Activated CD8-positive, alpha-beta T cell treated with anti-CD3 and anti-CD28 coated beads for 36 hours (primary cell): ENCODE measurements around the gene WNT3. TPM values are rescaled to one million over a fixed set of nuclear protein-coding genes. Genes with fewer than 3 reads are reported as not detected.

ENCODE experiments used
- ATAC-seq: fragments of 200-7000 bp; cut with Tn5 transposase; one replicate; pipeline ENCODE4 v1.10.0; 2021; ENCODE audit warnings: mild to moderate bottlenecking, moderate library complexity
- CTCF ChIA-PET: fragments of 350-600 bp; sonication (Branson Sonifier 250); formaldehyde crosslinking; loops from one replicate; lab custom pipeline; 2021; ENCODE audit warnings: antibody characterized with exemption; lab: Charles Lee
- POLR2A ChIA-PET: fragments of 350-600 bp; sonication (Branson Sonifier 250); formaldehyde crosslinking; loops from one replicate; lab custom pipeline; 2021; ENCODE audit warnings: antibody characterized with exemption; lab: Charles Lee
- DNase-seq: peaks from one replicate; pipeline ENCODE4 v3.0.0-alpha.2; 2020
- H3K27ac Mint-ChIP-seq: one replicate; pipeline ENCODE4 v1.8.0; 2021; ENCODE audit warnings: mild to moderate bottlenecking, mixed read lengths
- H3K27me3 Mint-ChIP-seq: one replicate; pipeline ENCODE4 v1.8.0; 2021; ENCODE audit warnings: mixed read lengths
- H3K36me3 Mint-ChIP-seq: one replicate; pipeline ENCODE4 v1.8.0; 2021; ENCODE audit warnings: low read depth, mixed read lengths
- H3K4me1 Mint-ChIP-seq: one replicate; pipeline ENCODE4 v1.8.0; 2021; ENCODE audit warnings: low read depth, mixed read lengths
- H3K4me3 Mint-ChIP-seq: one replicate; pipeline ENCODE4 v1.8.0; 2021; ENCODE audit warnings: mild to moderate bottlenecking, moderate library complexity, mixed read lengths
- H3K9me3 Mint-ChIP-seq: one replicate; pipeline ENCODE4 v1.8.0; 2021; ENCODE audit warnings: mixed read lengths
- intact Hi-C: fragments of 100-400 bp; cut with micrococcal nuclease; formaldehyde crosslinking; loops from one replicate; pipeline ENCODE4 v1.10.0; 2022
- total RNA-seq, 2 experiments: library from RNA; stranded (reverse); gene quantifications; one replicate each; pipeline ENCODE4 v1.2.3, GENCODE V29; 2021
- TF ChIP-seq, protein P1 (sequence below): fragments of 200-600 bp; IDR thresholded peaks from one replicate; pipeline ENCODE4 v1.8.0; 2022; ENCODE audit warnings: antibody characterized with exemption, mild to moderate bottlenecking

The WNT3 gene
- total RNA-seq, 2 experiments from 2014 or later, result 0.09 TPM; not detected in 1

DNA sequence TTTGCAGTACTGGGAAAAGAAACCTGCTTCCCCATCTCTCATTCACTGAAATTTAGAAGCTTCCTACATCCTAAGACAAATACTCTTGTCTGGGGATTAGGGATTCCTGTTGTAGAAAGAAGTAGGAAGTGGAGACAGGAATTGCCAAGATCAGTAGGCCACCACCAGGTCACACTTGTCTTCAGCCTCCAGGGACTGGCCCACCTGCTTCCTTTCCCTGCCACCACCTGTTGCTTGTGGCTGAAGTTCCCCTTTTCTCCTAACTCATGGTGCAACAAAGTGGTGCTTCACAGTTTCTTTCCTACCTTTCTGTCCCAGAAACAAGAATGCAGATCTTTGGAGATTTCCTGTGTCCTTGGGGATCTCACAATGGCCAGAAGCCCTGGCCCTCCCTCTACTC, 82.4 kb downstream of the WNT3 start:
- H3K27me3 Mint-ChIP-seq, result no peaks in the 10 kb centered on the region
- H3K27ac Mint-ChIP-seq, result no peak overlapping the region
- H3K36me3 Mint-ChIP-seq, result peaks cover 5% of the 10 kb centered on the region
- intact Hi-C loops, result no loop called here
- no peak overlapping the region for H3K4me3 Mint-ChIP-seq
- no peaks in the 10 kb centered on the region for H3K4me1 Mint-ChIP-seq
- ATAC-seq (no peak), DNase-seq (no peak)
- CTCF ChIA-PET, result interaction anchor here (1.4 to 1.8 kb wide), 2 partner anchors 15 to 21 kb away, joined by 3 to 4 read pairs; no protein-coding TSS in a partner anchor
- no peaks in the 10 kb centered on the region for H3K9me3 Mint-ChIP-seq
- TF ChIP-seq, protein P1, sequence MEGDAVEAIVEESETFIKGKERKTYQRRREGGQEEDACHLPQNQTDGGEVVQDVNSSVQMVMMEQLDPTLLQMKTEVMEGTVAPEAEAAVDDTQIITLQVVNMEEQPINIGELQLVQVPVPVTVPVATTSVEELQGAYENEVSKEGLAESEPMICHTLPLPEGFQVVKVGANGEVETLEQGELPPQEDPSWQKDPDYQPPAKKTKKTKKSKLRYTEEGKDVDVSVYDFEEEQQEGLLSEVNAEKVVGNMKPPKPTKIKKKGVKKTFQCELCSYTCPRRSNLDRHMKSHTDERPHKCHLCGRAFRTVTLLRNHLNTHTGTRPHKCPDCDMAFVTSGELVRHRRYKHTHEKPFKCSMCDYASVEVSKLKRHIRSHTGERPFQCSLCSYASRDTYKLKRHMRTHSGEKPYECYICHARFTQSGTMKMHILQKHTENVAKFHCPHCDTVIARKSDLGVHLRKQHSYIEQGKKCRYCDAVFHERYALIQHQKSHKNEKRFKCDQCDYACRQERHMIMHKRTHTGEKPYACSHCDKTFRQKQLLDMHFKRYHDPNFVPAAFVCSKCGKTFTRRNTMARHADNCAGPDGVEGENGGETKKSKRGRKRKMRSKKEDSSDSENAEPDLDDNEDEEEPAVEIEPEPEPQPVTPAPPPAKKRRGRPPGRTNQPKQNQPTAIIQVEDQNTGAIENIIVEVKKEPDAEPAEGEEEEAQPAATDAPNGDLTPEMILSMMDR, result no peak
- POLR2A ChIA-PET, result interaction anchor here (1.3 kb wide), 1 partner anchor 117 kb away, joined by 3 read pairs; no protein-coding TSS in a partner anchor

DNA sequence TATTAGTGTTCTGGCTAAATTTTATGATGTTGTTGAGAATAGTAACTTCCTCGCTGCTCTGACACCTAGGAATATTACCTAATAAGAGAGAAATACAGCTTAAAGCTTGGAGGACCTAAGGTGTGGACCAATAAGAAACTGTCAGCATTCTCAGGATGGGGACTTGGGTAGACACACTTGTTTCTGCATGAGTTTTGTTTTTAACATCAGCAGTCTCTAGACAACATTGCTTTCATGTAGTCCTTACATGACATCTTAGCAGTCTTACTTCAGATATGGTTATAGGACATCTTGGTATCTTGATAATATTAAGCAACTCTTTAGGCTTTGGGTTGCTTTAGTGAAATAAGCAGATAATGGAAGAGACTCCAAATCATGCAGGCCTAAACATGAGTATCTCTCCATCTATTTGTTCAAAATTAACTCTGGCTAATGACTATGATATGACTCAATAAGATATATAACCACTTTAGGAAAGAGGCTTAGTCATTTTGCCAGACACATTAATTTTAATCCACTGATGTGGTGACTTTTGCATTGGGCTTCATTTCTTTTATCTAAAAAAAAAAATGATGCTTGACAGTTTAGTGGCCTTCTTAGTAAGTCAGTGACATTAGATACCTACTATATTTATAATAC, 84.5 kb downstream of the WNT3 start:
- TF ChIP-seq, protein P1, result no peak
- Mint-ChIP-seq H3K9me3 (no peaks in the 10 kb centered on the region), H3K4me1 (no peaks in the 10 kb centered on the region), H3K4me3 (no peak overlapping the region), H3K27ac (no peak overlapping the region), H3K36me3 (peaks cover 3% of the 10 kb centered on the region), H3K27me3 (no peaks in the 10 kb centered on the region)
- intact Hi-C loops, result no loop called here
- DNase-seq (no peak), ATAC-seq (no peak)
- CTCF ChIA-PET, result no interaction called here
- POLR2A ChIA-PET, result no interaction called here

DNA sequence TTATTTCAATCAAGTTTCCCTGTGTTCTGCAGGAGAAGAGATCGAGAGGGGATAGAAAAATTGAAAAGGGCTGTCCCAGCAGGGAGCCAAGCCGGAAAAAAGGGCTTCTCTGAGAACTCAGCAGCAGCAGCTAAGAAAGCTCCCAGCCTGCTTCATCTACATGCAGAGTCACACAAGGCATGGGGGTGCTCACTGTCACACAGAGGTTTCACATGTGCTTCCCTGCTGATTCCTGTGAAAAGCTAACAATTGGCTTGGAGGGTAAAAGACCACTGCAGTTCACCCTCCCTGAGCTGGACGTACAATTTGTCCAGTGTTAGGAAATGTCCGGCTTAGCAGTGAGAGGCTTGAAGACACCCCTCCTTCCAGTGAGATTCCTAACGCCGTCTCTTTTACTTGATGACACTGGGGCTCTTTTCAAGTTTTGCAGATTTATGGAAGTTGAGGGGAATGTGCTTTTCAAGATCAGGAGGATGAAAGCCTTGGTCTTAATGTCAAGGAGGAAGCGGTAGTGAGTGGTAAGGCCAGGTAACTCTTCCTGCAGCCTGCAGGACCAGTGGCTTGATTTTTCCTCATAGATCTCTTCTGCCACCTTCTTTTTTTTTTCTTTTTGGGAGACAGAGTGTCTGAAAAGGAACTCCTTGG, 85.6 kb downstream of the WNT3 start:
- no peaks in the 10 kb centered on the region for H3K27me3 Mint-ChIP-seq
- TF ChIP-seq, protein P1, result no peak
- intact Hi-C loops, result no loop called here

DNA sequence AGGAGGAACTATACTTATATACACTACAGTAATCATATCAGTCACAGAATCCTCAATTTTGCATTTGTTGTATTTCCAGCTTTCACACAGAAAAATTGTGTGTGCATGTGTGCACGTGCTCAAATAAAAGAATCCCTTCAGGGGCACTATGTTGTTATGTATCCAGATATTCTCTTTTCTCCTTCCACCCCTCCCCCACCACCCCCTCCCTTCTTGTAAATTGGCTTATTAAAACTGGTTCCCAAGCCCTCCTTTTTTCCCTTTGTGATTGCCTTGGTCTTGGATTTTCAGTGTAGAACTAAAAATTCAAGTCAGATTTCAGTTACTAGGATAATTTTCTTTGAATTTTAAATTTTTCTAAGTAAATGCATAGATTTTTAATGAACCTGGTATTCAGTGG, 86.3 kb downstream of the WNT3 start:
- ChIA-PET POLR2A (no interaction called here), CTCF (no interaction called here)
- peaks cover 3% of the 10 kb centered on the region for H3K36me3 Mint-ChIP-seq
- no peaks in the 10 kb centered on the region for H3K27me3 Mint-ChIP-seq
- DNase-seq, result no peak
- ATAC-seq, result no peak
- no peaks in the 10 kb centered on the region for H3K9me3 Mint-ChIP-seq
- H3K4me3 Mint-ChIP-seq, result no peak overlapping the region
- intact Hi-C loops, result no loop called here
- H3K27ac Mint-ChIP-seq, result no peak overlapping the region
- TF ChIP-seq, protein P1, result no peak
- H3K4me1 Mint-ChIP-seq, result no peaks in the 10 kb centered on the region

More for the DNA sequence above, 85.6 kb downstream of the WNT3 start:
- Mint-ChIP-seq H3K9me3 (no peaks in the 10 kb centered on the region), H3K4me3 (no peak overlapping the region), H3K27ac (no peak overlapping the region), H3K36me3 (peaks cover 3% of the 10 kb centered on the region), H3K4me1 (no peaks in the 10 kb centered on the region)
- DNase-seq, result no peak
- ATAC-seq, result no peak
- ChIA-PET POLR2A (no interaction called here), CTCF (no interaction called here)

DNA sequence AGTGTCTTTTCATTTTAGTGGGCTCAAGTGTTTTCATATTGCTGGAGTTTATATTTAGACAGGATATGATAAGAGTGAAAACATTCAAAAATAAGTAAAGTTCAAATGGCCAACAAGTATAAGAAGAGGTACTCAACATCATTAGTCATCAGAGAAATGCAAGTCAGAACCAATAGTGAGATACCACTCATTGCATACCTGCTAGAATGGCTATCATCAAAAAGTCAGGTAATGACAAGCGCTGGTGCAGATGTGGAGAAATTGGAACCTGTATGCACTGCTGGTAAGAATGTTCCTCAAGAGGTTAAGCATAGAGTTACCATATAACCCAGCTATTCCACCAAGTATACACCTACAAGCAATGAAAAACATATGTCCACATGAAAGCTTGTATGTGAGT, 87.8 kb downstream of the WNT3 start:
- intact Hi-C loops, result no loop called here
- ATAC-seq, result no peak
- ChIA-PET CTCF (no interaction called here), POLR2A (no interaction called here)
- Mint-ChIP-seq H3K4me1 (no peaks in the 10 kb centered on the region), H3K36me3 (peaks cover 3% of the 10 kb centered on the region), H3K27ac (no peak overlapping the region), H3K4me3 (no peak overlapping the region), H3K27me3 (no peaks in the 10 kb centered on the region), H3K9me3 (no peaks in the 10 kb centered on the region)
- TF ChIP-seq, protein P1, result no peak
- DNase-seq, result no peak
